Activated CD4-positive, alpha-beta T cell treated with anti-CD3 and anti-CD28 coated beads for 24 hours (primary cell): ENCODE data around the gene MBTPS1.
A peak's percentile ranks its signal among the peaks of the same experiment; 100 is the strongest.

Experiments
- DNase-seq, 2 donors: peaks; one replicate each; pipeline ENCODE4 v3.0.0-alpha.2; 2020; ENCODE audit warnings: low read depth in 2 of 2

MBTPS1 gene

DNA sequence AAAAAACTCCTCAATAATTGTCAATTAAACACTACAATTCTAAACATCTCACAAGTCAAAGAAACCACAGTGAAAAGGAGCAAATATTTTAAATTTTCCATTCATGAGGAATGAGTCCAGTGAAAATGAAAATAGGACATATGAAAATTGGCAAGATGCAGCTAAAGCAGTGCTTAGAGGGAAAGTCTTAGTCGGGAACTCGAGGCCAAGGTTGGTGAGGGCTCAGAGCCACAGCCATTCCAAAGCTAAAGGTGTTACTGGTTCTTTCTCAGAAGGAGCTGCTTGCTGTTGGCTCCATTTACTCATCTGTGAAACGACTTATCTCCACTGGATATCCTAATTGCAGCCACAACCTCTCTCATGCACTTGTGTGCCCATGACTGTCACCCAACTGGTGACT lies 80.6 kb downstream of the MBTPS1 start:
- no peak for DNase-seq

DNA sequence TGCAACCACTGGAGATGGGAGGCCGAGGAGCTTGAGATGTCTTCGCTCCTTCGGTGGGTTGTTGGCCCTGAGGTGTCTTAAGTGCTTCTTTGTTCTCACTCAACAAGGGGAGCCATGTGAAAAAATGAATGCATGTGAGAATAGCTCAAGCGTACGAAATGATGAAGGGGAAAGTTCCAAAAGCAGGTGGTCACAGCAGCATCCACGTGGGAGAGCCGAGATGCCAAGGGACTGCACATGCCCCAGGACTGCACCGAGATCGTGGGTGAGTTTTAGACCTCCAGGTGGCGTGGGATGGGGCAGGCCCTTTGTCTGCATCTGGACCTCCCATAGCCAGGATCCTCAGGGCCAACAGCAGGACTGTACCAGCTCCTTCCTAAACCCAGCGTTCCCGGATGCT lies 82.2 kb downstream of the MBTPS1 start:
- no peak for DNase-seq

GRCh38 chr16:84033251-84034195 lies 83.2 kb downstream of the MBTPS1 start:
- no peak for DNase-seq

- DNase-seq: no peak
These were observed 84.1 kb downstream of the MBTPS1 start for GRCh38 chr16:84032458-84033178.

DNA sequence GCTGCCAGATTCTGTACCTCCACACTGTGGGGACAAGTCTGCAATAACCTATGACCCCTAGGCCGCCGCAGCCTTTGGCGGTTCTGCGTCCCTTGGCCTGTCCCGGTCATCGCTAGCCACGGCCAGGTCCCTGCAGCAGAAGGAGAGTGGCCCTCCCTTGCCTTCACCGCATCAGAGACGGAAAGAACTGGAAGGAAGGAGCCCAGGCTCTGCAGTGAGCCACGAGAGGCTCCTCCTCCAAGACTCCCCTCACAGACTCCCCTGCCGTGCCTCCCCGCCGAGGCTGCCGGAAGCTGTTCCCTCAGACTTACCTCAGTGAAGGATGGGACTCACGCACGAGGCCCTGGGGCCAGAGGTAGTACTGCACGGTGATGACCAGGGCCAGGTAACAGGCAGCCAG lies 85.2 kb downstream of the MBTPS1 start:
- no peak for DNase-seq

GRCh38 chr16:84029297-84030047 lies 87.3 kb downstream of the MBTPS1 start:
- no peak for DNase-seq

DNA sequence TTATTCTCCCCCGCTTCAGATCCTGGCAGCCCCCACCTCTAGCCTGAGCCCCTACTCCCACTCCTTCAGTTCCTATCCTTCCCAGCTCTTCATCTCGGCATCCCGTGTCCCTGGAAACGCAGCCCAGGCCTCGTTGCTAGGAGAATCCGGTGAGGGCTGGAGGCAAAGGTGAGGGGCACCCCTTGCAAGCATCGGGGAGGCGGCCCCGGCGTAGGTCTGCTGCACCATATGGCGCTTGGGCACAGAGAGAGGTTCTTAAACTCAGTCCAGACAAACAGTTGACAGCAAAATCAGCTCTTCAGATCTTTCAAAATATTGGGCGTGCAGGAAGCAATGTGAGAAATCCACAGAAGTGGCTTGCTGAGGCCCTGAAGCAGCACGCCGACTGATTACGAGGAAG lies 89.1 kb downstream of the MBTPS1 start:
- no peak for DNase-seq

DNA sequence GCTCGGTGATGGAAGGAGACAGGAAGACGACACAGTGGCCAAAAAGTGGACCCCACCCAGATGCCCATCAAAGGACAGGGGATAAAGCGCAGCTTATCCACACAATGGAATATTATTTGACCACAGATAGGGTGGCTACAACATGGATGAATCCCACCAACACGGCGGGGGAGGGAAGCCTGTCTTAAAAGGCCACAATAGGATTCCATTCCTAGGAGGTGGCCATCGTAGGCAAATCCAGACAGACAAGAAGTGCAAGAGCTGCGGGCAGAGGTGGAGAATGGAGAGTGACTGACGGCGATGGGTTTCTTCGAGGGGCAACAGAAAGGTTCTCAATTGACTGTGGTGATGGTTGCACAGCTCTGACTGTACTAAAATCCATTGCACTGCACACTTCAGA lies 90.1 kb downstream of the MBTPS1 start:
- no peak for DNase-seq

- DNase-seq: no peak
These were observed 91.9 kb downstream of the MBTPS1 start for GRCh38 chr16:84024854-84025253.

- no peak for DNase-seq
These were observed 94.1 kb downstream of the MBTPS1 start for GRCh38 chr16:84022644-84023043.

GRCh38 chr16:84021488-84021887 lies 95.3 kb downstream of the MBTPS1 start:
- no peak for DNase-seq

- DNase-seq: no peak
These were observed 96.4 kb downstream of the MBTPS1 start for GRCh38 chr16:84020353-84020752.

- no peak for DNase-seq
These were observed 98.0 kb downstream of the MBTPS1 start for GRCh38 chr16:84018710-84019109.

GRCh38 chr16:84016477-84016876 lies 100.3 kb downstream of the MBTPS1 start:
- no peak for DNase-seq

DNA sequence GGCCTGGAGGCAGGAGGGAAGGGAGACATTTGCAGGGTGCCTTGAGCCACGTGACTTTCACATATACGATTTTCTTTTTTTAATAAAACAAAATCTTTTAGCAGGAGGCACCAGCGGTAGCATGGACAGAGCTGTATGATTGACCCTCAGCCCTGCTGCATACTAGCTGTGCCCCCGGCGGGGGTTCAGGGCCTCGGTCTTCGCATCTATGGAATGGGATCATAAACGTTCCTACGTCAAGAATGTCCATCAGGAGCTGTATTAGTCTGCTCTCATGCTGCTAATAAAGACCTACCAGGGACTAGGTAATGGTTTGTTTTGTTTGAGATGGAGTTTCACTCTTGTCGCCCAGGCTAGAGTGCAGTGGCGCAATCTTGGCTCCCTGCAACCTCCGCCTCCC lies 101.3 kb downstream of the MBTPS1 start:
- DNase-seq: no peak

GRCh38 chr16:84014570-84015327 lies 102.0 kb downstream of the MBTPS1 start:
- DNase-seq: no peak

GRCh38 chr16:84013787-84014569 lies 102.8 kb downstream of the MBTPS1 start:
- peak; percentile 18 to 56 for DNase-seq

- DNase-seq: no peak
These were observed 107.5 kb downstream of the MBTPS1 start for GRCh38 chr16:84009282-84009681.

DNA sequence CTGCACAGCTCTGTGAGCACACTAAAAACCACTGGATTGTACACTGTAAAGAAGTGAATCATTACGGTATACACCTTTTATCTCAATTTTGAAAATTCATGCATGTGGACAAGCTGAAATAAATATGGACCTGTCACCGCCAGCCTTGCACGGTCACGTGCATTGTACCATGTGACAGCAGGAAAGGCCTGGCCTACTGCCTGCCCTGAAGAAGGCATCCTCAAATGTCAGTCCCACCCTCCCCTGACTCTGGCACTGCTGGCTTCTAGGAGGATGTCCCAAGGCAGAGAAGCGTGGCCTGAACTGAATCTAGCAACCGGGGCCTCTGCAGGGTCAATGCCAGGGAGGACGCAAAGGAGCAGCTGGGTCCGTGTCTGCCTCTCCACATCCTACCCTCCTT lies 108.8 kb downstream of the MBTPS1 start:
- DNase-seq: no peak

- no peak for DNase-seq
These were observed 109.2 kb downstream of the MBTPS1 start for GRCh38 chr16:84007520-84007919.

DNA sequence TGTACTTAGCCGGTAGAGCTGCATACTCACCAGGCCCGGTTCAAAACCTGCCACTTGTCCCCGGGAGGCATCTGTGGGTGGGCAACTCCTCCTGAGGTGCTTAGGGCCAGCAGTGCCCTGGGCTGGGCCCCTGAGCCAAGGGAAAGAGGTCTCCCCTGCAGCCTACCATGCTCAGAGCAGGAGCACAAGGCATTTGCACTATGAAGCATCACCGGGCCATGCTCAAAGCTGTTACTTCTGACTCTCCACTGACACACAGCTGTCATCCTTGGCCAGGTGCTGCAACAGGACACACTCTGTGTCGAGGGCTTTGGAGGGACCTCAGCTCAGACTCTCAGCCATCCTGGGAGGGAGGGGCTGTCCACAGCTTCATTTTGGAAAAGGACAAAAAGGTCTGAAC lies 111.4 kb downstream of the MBTPS1 start:
- no peak for DNase-seq
